Heart left ventricle (tissue), 16 donors: ENCODE results near the gene CFAP46. TPM values are rescaled to one million over a fixed set of nuclear protein-coding genes. Genes with fewer than 3 reads are reported as not detected.
"Not testable (repeated sequence)": the region's sequence is repeated elsewhere in the genome, so short reads cannot be mapped to it uniquely, and the experiment has no call there.

Experiments
- ATAC-seq, 4 donors: fragments of 200-7000 bp; cut with Tn5 transposase; one replicate each; pipeline ENCODE4 v1.9.1; 2020 to 2022; ENCODE audit warnings: moderate library complexity in 4 of 4, mild to moderate bottlenecking in 3 of 4, moderate number of reproducible peaks in 1 of 4
- DNase-seq, 5 donors: peaks; one replicate each; pipeline ENCODE4 v3.0.0-alpha.2; 2020
- H3K27ac ChIP-seq, 12 donors: fragments of 200-600 bp; sonication (generic) in 4 of 12; one replicate each; pipeline versions ENCODE4 v1.5.0 to v1.8.0; 2016 to 2022; ENCODE audit warnings: mild to moderate bottlenecking in 2 of 12
- H3K27me3 ChIP-seq, 9 donors: fragments of 200-600 bp; sonication (generic) in 2 of 9; one replicate each; pipeline versions ENCODE4 v1.5.1 to v1.8.0; 2016 to 2022; ENCODE audit warnings: mild to moderate bottlenecking in 3 of 9
- H3K36me3 ChIP-seq, 9 donors: fragments of 200-600 bp; sonication (generic) in 2 of 9; one replicate each; pipeline versions ENCODE4 v1.5.0 to v1.8.0; 2018 to 2022; ENCODE audit warnings: mild to moderate bottlenecking in 2 of 9
- H3K4me1 ChIP-seq, 12 donors: fragments of 200-600 bp; sonication (generic) in 4 of 12; one replicate each; pipeline versions ENCODE4 v1.5.0 to v1.8.0; 2016 to 2022; ENCODE audit warnings: mild to moderate bottlenecking in 3 of 12
- H3K4me3 ChIP-seq, 12 donors: fragments of 200-600 bp; sonication (generic) in 4 of 12; one replicate each; pipeline versions ENCODE4 v1.5.0 to v1.8.0; 2017 to 2022; ENCODE audit warnings: mild to moderate bottlenecking in 9 of 12, moderate library complexity in 4 of 12
- H3K9me3 ChIP-seq, 12 donors: fragments of 200-600 bp; sonication (generic) in 4 of 12; one replicate each; pipeline versions ENCODE4 v1.5.0 to v1.8.0; 2016 to 2022; ENCODE audit warnings: mild to moderate bottlenecking in 1 of 12
- POLR2A ChIP-seq, 2 donors: fragments of 450-650 bp; IDR thresholded peaks; one replicate each; pipeline ENCODE4 v1.6.1; 2017; ENCODE audit warnings: antibody characterized with exemption in 2 of 2, mild to moderate bottlenecking in 2 of 2, moderate library complexity in 2 of 2
- WGBS, 4 donors: extraction: QIAGEN DNeasy Blood & Tissue Kit in 2 of 4; methylation state at CpG; one replicate each; pipeline versions ENCODE4 v1.1.5 to v1.1.7; 2013 to 2018; 5-methylcytosine and 5-hydroxymethylcytosine counted together
- intact Hi-C, 10 donors: fragments of 100-400 bp; cut with DNase I; formaldehyde crosslinking; loops; one replicate each; pipeline versions ENCODE4 v1.11.1 to v1.14.2; 2022
- polyA plus RNA-seq, 2 donors: library from polyadenylated mRNA; stranded (reverse); fragments of 200-250 nt; gene quantifications; one replicate each; pipeline ENCODE4 v1.2.3, GENCODE V29; 2013
- total RNA-seq, 9 donors: library from RNA; depleted of rRNA in 2 of 9; stranded (reverse); fragments of >200 nt in 2 of 9; fragmentation: NEBNext Ultra II Directional in 3 of 9; extraction: Animal tissue kit (Norgen Biotek cat#: 25700) in 3 of 9; gene quantifications; one replicate each; pipeline versions ENCODE4 v1.1.0 to v1.2.4, GENCODE V29; 2016 to 2023
- TF ChIP-seq, protein P1 (sequence below), 12 donors: fragments of 200-600 bp; sonication (generic) in 4 of 12; IDR thresholded peaks; one replicate each; pipeline versions ENCODE4 v1.5.0 to v1.8.0; 2018 to 2022; ENCODE audit warnings: antibody characterized with exemption in 12 of 12, mild to moderate bottlenecking in 5 of 12
- donor health status: ischemic (EF 13 %, LVEDD 7.1; RV severe dilation, severe dysfunction).
- donor health status: healthy with polysubstance abuse.
- donor health status: DM: no; HTN: yes; CAD: no.
- donor health status: DM: no; HTN: no; CAD: no.
- donor health status: ischemic (EF 25% LVEDD 6.9; RV normal size, moderate dysfunction).
- donor health status: ischemic (EF 25% LVEDD 5.7; RV mildly dilated, moderate dysfunction).
- donor health status: healthy.
- donor health status: DM: yes; HTN: yes; CAD: no.
- donor health status: ischemic (EF 35%, LVEDD 5.7; RV mildly dilated, moderate dysfunction).
- donor health status: nonischemic (EF 11% LVEDD 7.7; RV severe dilation, severe dysfunction).
- donor health status: DM: yes; HTN: yes; CAD: no.
- donor health status: PGD.
- donor health status: ischemic (EF 29% LVEDD 5.4; RV normal size, mild dysfunction).
- donor health status: nonischemic (EF 23%, LVEDD 6.1; RV moderate dilation, normal function).

The CFAP46 gene
- total and polyA plus RNA-seq, 11 donors = 0.61 to 1.8 (median 0.95) TPM

DNA sequence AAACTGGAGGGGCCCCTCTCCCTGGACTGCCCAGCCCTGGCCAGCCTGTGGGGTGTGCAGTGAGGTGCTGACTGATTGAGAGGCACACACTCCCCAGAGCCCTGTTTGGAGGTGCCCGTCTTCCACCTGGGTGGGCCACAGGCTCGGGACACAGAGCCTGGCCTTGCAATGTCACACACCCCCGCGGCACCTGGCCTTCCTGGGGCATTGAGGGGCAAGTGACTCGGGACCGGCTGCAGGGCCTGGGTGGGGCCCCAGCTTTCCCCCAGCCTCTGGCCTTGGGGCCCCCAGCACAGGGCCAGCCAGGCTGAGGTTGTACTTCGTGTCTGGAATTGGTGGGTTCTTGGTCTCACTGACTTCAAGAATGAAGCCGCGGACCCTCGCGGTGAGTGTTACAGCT lies 142.5 kb downstream of the CFAP46 start:
- no peak for TF ChIP-seq POLR2A (IDR thresholded peaks at IDR 0.05)
- TF ChIP-seq, protein P1, sequence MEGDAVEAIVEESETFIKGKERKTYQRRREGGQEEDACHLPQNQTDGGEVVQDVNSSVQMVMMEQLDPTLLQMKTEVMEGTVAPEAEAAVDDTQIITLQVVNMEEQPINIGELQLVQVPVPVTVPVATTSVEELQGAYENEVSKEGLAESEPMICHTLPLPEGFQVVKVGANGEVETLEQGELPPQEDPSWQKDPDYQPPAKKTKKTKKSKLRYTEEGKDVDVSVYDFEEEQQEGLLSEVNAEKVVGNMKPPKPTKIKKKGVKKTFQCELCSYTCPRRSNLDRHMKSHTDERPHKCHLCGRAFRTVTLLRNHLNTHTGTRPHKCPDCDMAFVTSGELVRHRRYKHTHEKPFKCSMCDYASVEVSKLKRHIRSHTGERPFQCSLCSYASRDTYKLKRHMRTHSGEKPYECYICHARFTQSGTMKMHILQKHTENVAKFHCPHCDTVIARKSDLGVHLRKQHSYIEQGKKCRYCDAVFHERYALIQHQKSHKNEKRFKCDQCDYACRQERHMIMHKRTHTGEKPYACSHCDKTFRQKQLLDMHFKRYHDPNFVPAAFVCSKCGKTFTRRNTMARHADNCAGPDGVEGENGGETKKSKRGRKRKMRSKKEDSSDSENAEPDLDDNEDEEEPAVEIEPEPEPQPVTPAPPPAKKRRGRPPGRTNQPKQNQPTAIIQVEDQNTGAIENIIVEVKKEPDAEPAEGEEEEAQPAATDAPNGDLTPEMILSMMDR (IDR thresholded peaks at IDR 0.05) = no peak
- H3K4me3 ChIP-seq = no peak overlapping the region
- H3K36me3 ChIP-seq = no peaks in the 10 kb centered on the region
- peaks cover 0 to 7% (median 2%) of the 10 kb centered on the region in 12 donors for H3K9me3 ChIP-seq
- no peak overlapping the region for H3K27ac ChIP-seq
- ATAC-seq = no peak
- WGBS, 4 donors = 83 to 90% (median 85%) methylated on average over 11 of the region's 11 CpGs
- peak in 2 of 5 donors; percentile 7 to 19 for DNase-seq
- intact Hi-C loops = no loop called here
- peaks cover 0 to 5% (median 0%) of the 10 kb centered on the region in 9 donors for H3K27me3 ChIP-seq
- H3K4me1 ChIP-seq = no peaks in the 10 kb centered on the region

DNA sequence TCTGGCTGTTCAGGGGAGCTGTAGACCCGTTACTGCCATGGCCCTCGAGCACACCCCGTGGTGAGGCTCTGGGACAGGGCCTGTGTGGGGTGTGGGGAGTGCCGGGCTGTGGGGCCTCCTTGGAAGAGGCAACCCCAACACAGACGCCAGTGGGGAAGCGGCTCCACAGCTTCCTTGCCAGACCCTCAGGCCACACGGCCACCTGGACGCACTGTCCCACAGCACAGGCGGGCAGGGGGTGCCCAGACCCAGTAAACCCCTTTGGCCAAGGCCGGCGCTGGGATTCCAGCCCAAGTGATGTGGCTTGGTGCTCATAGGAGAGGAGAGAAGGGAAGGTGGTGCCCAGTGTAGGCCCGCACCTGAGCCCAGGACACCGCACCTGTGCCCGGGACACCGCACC lies 143.5 kb downstream of the CFAP46 start:
- Histone ChIP-seq H3K9me3 (peaks cover 0 to 7% (median 2%) of the 10 kb centered on the region in 12 donors), H3K4me1 (no peaks in the 10 kb centered on the region), H3K27me3 (peaks cover 0 to 10% (median 0%) of the 10 kb centered on the region in 9 donors), H3K4me3 (no peak overlapping the region), H3K27ac (no peak overlapping the region), H3K36me3 (no peaks in the 10 kb centered on the region)
- ATAC-seq (peak in 1 of 4 donors; percentile 5), DNase-seq (peak in 3 of 5 donors; percentile 14 to 48 (median 22))
- TF ChIP-seq, protein P1 (IDR thresholded peaks at IDR 0.05) = no peak
- no peak for TF ChIP-seq POLR2A (IDR thresholded peaks at IDR 0.05)
- intact Hi-C loops = no loop called here
- WGBS, 4 donors = 87 to 90% (median 89%) methylated on average over 9 to 15 of the region's 15 CpGs

DNA sequence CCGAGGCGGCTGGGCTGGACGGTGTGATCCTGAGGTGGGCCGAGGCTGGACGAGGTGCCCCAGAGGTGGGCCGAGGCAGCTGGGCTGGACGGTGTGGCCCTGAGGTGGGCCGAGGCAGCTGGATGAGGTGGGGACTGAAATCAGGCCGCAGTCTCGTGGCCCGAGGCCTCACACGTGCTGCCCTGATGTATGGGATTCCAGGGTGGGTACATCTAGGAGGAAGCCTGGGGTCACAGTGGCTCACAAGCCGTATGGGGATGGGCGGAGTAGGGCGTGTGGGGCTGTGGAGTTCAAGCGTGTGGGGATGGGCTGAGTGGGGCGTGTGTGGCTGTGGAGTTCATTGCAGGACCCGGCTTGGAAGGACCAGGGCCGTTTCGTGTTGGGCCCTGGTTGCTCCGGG lies 144.0 kb downstream of the CFAP46 start:
- no peaks in the 10 kb centered on the region for H3K36me3 ChIP-seq
- H3K4me3 ChIP-seq = no peak overlapping the region
- H3K27me3 ChIP-seq = peaks cover 0 to 11% (median 0%) of the 10 kb centered on the region in 9 donors
- H3K4me1 ChIP-seq = no peaks in the 10 kb centered on the region
- intact Hi-C loops = no loop called here
- ATAC-seq (peak in 1 of 4 donors; percentile 6), DNase-seq (peak in 1 of 5 donors; percentile 42)
- TF ChIP-seq POLR2A (IDR thresholded peaks at IDR 0.05) = no peak
- TF ChIP-seq, protein P1 (IDR thresholded peaks at IDR 0.05) = no peak
- H3K27ac ChIP-seq = no peak overlapping the region
- H3K9me3 ChIP-seq = peaks cover 0 to 7% (median 2%) of the 10 kb centered on the region in 12 donors
- WGBS, 4 donors = 70 to 90% (median 88%) methylated on average over 14 to 21 of the region's 21 CpGs

DNA sequence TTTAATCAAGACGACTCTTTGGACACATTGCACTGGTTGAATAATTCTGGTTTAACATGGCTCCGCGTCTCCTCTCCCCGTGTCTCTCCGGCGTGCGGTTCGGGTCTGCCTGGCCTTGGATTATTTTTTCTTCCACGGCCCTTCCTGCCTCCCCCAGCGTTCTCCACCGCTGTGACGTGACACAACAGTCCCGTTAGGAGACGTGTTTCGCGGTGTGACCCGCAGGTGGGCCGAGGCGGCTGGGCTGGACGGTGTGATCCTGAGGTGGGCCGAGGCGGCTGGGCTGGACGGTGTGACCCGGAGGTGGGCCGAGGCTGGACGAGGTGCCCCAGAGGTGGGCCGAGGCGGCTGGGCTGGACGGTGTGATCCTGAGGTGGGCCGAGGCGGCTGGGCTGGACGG lies 144.4 kb downstream of the CFAP46 start:
- H3K4me3 ChIP-seq, intact Hi-C loops, H3K36me3 ChIP-seq, H3K9me3 ChIP-seq, H3K4me1 ChIP-seq, ATAC-seq, H3K27ac ChIP-seq: not testable (repeated sequence)
- peak in 1 of 5 donors; percentile 42 for DNase-seq
- 93 to 96% (median 94%) methylated on average over 21 to 32 of the region's 32 CpGs for WGBS, 4 donors
- peaks cover 0 to 14% (median 0%) of the 10 kb centered on the region in 9 donors for H3K27me3 ChIP-seq

DNA sequence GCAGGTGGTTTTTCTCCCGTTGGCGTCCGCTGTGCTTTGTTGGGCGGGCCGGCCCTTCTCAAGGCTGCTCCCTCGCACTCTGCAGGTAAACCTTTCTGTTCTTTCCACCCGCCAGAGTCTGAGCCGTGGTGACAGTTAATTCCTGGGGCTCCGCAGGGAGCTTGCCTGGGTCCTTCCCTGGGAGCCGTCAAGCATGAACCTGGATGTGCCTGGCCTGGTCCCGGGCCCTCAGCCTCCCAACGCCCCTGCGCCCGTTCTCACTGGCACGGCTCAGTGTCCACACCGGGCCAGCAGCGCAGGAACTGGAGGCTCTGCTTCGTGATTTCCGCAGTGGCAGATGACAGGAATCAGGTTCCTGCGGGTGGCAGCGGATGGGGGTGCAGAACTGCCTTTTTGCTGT lies 145.5 kb downstream of the CFAP46 start:
- 76 to 82% (median 82%) methylated on average over 20 to 21 of the region's 21 CpGs for WGBS, 4 donors
- TF ChIP-seq, protein P1 (IDR thresholded peaks at IDR 0.05) = no peak
- no peak for TF ChIP-seq POLR2A (IDR thresholded peaks at IDR 0.05)
- Histone ChIP-seq H3K36me3 (no peaks in the 10 kb centered on the region), H3K4me1 (no peaks in the 10 kb centered on the region), H3K4me3 (no peak overlapping the region), H3K9me3 (peaks cover 0 to 4% (median 0%) of the 10 kb centered on the region in 12 donors), H3K27ac (no peak overlapping the region), H3K27me3 (peaks cover 0 to 17% (median 0%) of the 10 kb centered on the region in 9 donors)
- ATAC-seq = no peak
- intact Hi-C loops = no loop called here
- peak in 2 of 5 donors; percentile 18 to 43 for DNase-seq
